Left ventricle myocardium inferior (tissue), 1 donor: ENCODE measurements around the gene WEE2. TPM values are rescaled to one million over a fixed set of nuclear protein-coding genes. Genes with fewer than 3 reads are reported as not detected.
A peak's percentile ranks its signal among the peaks of the same experiment; 100 is the strongest.

Experiments
- DNase-seq: peaks from one replicate; pipeline ENCODE4 v3.0.0-alpha.2; 2020
- H3K27ac ChIP-seq: fragments of 200-600 bp; replicated peaks from 2 replicates; pipeline ENCODE4 v1.8.0; 2021
- H3K27me3 ChIP-seq: fragments of 200-600 bp; 2 replicates; pipeline ENCODE4 v1.8.0; 2021; ENCODE audit warnings: low read depth
- H3K36me3 ChIP-seq: fragments of 200-600 bp; 2 replicates; pipeline ENCODE4 v1.8.0; 2021
- H3K4me1 ChIP-seq: fragments of 200-600 bp; 2 replicates; pipeline ENCODE4 v1.8.0; 2021
- H3K4me3 ChIP-seq: fragments of 200-600 bp; 2 replicates; pipeline ENCODE4 v1.8.0; 2021; ENCODE audit warnings: mild to moderate bottlenecking, moderate library complexity
- H3K9me3 ChIP-seq: fragments of 200-600 bp; replicated peaks from 2 replicates; pipeline ENCODE4 v1.8.0; 2021
- CTCF ChIP-seq: fragments of 200-600 bp; IDR thresholded peaks from 2 replicates; pipeline ENCODE4 v1.8.0; 2021; ENCODE audit warnings: antibody characterized with exemption, mild to moderate bottlenecking, borderline replicate concordance
- intact Hi-C: fragments of 100-400 bp; cut with micrococcal nuclease; formaldehyde crosslinking; loops from one replicate; pipeline ENCODE4 v1.11.0; 2022
- total RNA-seq: library from RNA; stranded (reverse); fragmentation: NEBNext Ultra II Directional; extraction: Animal tissue kit (Norgen Biotek cat#: 25700); gene quantifications from one replicate; pipeline ENCODE4 v1.2.1, GENCODE V29; 2021
- donor health status: DM: no; HTN: yes; CAD: no; lungs with severe emphysema.

The WEE2 gene
- total RNA-seq, 1 donor from 2014 or later = not detected

GRCh38 chr7:141665208-141666035, 42.7 kb upstream of the WEE2 start:
- Histone ChIP-seq H3K4me1 (peaks cover 11% of the 10 kb centered on the region), H3K27ac (no peak overlapping the region), H3K9me3 (no peaks in the 10 kb centered on the region), H3K27me3 (no peaks in the 10 kb centered on the region), H3K36me3 (peaks cover 57% of the 10 kb centered on the region), H3K4me3 (no peak overlapping the region)
- intact Hi-C loops = no loop called here
- TF ChIP-seq CTCF = no peak
- DNase-seq = no peak

- Histone ChIP-seq H3K9me3 (no peaks in the 10 kb centered on the region), H3K36me3 (peaks cover 57% of the 10 kb centered on the region), H3K4me1 (peaks cover 11% of the 10 kb centered on the region), H3K4me3 (no peak overlapping the region), H3K27ac (no peak overlapping the region), H3K27me3 (no peaks in the 10 kb centered on the region)
- DNase-seq = no peak
- intact Hi-C loops = no loop called here
- TF ChIP-seq CTCF = no peak
These were observed 42.1 kb upstream of the WEE2 start for GRCh38 chr7:141666071-141666470.

- intact Hi-C loops = no loop called here
- DNase-seq = no peak
- H3K4me1 ChIP-seq = peaks cover 9% of the 10 kb centered on the region
- H3K27ac ChIP-seq = no peak overlapping the region
- peaks cover 4% of the 10 kb centered on the region for H3K9me3 ChIP-seq
- TF ChIP-seq CTCF = no peak
- H3K36me3 ChIP-seq = peaks cover 54% of the 10 kb centered on the region
- H3K27me3 ChIP-seq = no peaks in the 10 kb centered on the region
- H3K4me3 ChIP-seq = no peak overlapping the region
These were observed 39.3 kb upstream of the WEE2 start for GRCh38 chr7:141668853-141669252.

- TF ChIP-seq CTCF = no peak
- peaks cover 23% of the 10 kb centered on the region for H3K4me1 ChIP-seq
These were observed 36.3 kb upstream of the WEE2 start for GRCh38 chr7:141671705-141672496.

GRCh38 chr7:141673346-141673745, 34.8 kb upstream of the WEE2 start:
- DNase-seq = no peak
- Histone ChIP-seq H3K27me3 (no peaks in the 10 kb centered on the region), H3K36me3 (peaks cover 39% of the 10 kb centered on the region), H3K27ac (peak overlapping the region; percentile 81), H3K4me1 (peaks cover 23% of the 10 kb centered on the region), H3K4me3 (no peak overlapping the region), H3K9me3 (peaks cover 4% of the 10 kb centered on the region)
- no peak for TF ChIP-seq CTCF
- intact Hi-C loops = no loop called here

More at GRCh38 chr7:141671705-141672496, 36.3 kb upstream of the WEE2 start:
- DNase-seq = no peak
- Histone ChIP-seq H3K4me3 (no peak overlapping the region), H3K27me3 (no peaks in the 10 kb centered on the region), H3K9me3 (peaks cover 4% of the 10 kb centered on the region), H3K27ac (no peak overlapping the region), H3K36me3 (peaks cover 31% of the 10 kb centered on the region)
- intact Hi-C loops = no loop called here
